ENCODE results near the gene BAMBI.

DNA sequence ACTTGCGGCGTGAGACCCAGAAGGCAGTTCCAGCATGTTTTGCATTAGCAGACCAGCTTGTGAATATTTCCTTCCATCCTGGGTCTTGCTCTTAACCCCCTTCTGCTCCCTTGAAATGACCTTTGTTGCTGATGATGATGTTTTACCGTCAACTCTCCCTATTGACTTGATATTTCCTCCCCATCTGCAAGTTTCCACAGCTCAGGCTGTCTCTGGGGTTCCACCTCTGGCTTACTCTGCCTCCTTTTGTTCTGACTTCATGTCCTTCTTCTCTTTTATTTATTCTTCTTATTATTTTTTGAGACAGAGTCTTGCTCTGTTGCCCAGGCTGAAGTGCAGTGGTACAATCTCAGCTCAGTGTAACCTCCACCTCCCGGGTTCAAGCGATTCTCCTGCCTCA lies 17.2 kb downstream of the BAMBI start:
- TF ChIP-seq RFX5 (IDR thresholded peaks at IDR 0.05; ENCODE audit: borderline replicate concordance, low read depth, low read length) (no peak), EP300 (IDR thresholded peaks at IDR 0.05; ENCODE audit: borderline replicate concordance in 1 of 2, low read depth in 2 of 2, low read length in 2 of 2) (no peak), CHD2 (IDR thresholded peaks at IDR 0.05; ENCODE audit: low read length) (no peak), NRF1 (IDR thresholded peaks at IDR 0.05; ENCODE audit: low read depth, low read length) (no peak), POLR2A (IDR thresholded peaks at IDR 0.05; ENCODE audit: control extremely low read depth in 1 of 2, low read depth in 2 of 2, low read length in 2 of 2) (no peak), CREB1 (IDR thresholded peaks at IDR 0.05) (no peak), TAF1 (IDR thresholded peaks at IDR 0.05; ENCODE audit: low read depth, low read length) (no peak), JUN (IDR thresholded peaks at IDR 0.05; ENCODE audit: low read depth, low read length) (no peak), CEBPB (IDR thresholded peaks at IDR 0.05; ENCODE audit: low read depth, low read length) (no peak)
- TF ChIP-seq, protein P1, sequence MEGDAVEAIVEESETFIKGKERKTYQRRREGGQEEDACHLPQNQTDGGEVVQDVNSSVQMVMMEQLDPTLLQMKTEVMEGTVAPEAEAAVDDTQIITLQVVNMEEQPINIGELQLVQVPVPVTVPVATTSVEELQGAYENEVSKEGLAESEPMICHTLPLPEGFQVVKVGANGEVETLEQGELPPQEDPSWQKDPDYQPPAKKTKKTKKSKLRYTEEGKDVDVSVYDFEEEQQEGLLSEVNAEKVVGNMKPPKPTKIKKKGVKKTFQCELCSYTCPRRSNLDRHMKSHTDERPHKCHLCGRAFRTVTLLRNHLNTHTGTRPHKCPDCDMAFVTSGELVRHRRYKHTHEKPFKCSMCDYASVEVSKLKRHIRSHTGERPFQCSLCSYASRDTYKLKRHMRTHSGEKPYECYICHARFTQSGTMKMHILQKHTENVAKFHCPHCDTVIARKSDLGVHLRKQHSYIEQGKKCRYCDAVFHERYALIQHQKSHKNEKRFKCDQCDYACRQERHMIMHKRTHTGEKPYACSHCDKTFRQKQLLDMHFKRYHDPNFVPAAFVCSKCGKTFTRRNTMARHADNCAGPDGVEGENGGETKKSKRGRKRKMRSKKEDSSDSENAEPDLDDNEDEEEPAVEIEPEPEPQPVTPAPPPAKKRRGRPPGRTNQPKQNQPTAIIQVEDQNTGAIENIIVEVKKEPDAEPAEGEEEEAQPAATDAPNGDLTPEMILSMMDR (IDR thresholded peaks at IDR 0.05; ENCODE audit: control extremely low read depth in 1 of 3, insufficient read depth in 1 of 3, low read depth in 1 of 3, low read length in 3 of 3), result no peak
- TF ChIP-seq, protein P2, sequence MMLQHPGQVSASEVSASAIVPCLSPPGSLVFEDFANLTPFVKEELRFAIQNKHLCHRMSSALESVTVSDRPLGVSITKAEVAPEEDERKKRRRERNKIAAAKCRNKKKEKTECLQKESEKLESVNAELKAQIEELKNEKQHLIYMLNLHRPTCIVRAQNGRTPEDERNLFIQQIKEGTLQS (IDR thresholded peaks at IDR 0.05; ENCODE audit: insufficient read depth, low read depth, low read length), result no peak
- TF ChIP-seq, protein P3, sequence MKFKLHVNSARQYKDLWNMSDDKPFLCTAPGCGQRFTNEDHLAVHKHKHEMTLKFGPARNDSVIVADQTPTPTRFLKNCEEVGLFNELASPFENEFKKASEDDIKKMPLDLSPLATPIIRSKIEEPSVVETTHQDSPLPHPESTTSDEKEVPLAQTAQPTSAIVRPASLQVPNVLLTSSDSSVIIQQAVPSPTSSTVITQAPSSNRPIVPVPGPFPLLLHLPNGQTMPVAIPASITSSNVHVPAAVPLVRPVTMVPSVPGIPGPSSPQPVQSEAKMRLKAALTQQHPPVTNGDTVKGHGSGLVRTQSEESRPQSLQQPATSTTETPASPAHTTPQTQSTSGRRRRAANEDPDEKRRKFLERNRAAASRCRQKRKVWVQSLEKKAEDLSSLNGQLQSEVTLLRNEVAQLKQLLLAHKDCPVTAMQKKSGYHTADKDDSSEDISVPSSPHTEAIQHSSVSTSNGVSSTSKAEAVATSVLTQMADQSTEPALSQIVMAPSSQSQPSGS (IDR thresholded peaks at IDR 0.05; ENCODE audit: low read length), result no peak

All from H1 (cell line).